ENCODE results near the gene HM13. TPM values are rescaled to one million over a fixed set of nuclear protein-coding genes. Genes with fewer than 3 reads are reported as not detected.

Gene HM13
- total and polyA plus RNA-seq, 9 of the 15 experiments (the other 6 are each of a cell fraction or from before 2014, with no cell fraction given) = 7.7 to 136 (median 74.5) TPM

DNA sequence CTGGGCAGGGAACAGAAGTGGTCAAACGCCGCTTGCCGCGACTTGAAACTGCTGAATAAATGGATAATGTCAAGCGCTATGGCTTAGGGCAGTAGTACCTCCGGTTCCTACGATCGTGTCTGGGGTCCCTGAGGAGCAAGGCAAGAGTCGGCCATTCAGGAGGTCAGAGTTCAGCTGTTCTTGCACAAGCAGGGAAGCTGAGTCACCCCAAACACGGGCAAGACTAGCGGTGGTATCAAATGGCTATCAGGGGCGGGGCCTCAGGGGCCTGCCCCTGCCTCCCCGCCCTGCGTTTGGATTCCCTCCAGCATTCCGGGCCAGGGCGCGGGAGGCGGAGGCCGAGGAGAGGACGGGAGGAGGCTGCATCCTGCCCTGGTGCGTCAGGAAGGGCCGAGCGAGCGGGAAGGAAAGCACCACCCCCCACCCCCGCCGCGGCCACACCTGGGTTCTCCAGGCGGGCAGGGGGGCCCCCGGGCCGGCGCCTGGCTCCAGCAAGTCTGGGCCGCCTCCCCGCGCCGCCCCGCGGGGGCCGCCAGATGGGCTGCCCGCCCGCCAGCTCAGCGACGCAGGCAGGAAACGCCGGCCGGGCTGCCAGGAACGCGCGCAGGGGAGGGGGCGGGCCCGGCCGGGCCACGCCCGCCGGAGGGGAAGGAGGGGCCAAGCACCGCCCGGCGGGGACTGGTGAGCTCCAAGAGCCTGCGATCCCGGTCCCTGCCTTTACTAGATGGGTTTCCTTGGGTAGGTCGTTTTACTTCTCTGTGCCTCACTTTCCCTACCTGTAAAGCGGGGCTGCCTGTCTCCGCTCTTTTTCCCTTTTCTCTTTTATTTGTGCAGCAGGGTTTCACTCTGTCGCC lies 58.7 kb downstream of the HM13 start (continued):
- TF ChIP-seq, protein P1, sequence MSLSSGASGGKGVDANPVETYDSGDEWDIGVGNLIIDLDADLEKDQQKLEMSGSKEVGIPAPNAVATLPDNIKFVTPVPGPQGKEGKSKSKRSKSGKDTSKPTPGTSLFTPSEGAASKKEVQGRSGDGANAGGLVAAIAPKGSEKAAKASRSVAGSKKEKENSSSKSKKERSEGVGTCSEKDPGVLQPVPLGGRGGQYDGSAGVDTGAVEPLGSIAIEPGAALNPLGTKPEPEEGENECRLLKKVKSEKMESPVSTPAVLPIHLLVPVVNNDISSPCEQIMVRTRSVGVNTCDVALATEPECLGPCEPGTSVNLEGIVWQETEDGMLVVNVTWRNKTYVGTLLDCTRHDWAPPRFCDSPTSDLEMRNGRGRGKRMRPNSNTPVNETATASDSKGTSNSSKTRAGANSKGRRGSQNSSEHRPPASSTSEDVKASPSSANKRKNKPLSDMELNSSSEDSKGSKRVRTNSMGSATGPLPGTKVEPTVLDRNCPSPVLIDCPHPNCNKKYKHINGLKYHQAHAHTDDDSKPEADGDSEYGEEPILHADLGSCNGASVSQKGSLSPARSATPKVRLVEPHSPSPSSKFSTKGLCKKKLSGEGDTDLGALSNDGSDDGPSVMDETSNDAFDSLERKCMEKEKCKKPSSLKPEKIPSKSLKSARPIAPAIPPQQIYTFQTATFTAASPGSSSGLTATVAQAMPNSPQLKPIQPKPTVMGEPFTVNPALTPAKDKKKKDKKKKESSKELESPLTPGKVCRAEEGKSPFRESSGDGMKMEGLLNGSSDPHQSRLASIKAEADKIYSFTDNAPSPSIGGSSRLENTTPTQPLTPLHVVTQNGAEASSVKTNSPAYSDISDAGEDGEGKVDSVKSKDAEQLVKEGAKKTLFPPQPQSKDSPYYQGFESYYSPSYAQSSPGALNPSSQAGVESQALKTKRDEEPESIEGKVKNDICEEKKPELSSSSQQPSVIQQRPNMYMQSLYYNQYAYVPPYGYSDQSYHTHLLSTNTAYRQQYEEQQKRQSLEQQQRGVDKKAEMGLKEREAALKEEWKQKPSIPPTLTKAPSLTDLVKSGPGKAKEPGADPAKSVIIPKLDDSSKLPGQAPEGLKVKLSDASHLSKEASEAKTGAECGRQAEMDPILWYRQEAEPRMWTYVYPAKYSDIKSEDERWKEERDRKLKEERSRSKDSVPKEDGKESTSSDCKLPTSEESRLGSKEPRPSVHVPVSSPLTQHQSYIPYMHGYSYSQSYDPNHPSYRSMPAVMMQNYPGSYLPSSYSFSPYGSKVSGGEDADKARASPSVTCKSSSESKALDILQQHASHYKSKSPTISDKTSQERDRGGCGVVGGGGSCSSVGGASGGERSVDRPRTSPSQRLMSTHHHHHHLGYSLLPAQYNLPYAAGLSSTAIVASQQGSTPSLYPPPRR (CRISPR knock-in tag; IDR thresholded peaks at IDR 0.05; ENCODE audit: borderline replicate concordance) = no peak
- TF ChIP-seq, protein P2, sequence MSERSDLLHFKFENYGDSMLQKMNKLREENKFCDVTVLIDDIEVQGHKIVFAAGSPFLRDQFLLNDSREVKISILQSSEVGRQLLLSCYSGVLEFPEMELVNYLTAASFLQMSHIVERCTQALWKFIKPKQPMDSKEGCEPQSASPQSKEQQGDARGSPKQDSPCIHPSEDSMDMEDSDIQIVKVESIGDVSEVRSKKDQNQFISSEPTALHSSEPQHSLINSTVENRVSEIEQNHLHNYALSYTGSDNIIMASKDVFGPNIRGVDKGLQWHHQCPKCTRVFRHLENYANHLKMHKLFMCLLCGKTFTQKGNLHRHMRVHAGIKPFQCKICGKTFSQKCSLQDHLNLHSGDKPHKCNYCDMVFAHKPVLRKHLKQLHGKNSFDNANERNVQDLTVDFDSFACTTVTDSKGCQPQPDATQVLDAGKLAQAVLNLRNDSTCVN (CRISPR knock-in tag; IDR thresholded peaks at IDR 0.05) = peak; percentile 27; the same call in 1 of the 2 replicates
- TF ChIP-seq RAD21 (CRISPR knock-in tag; conservative IDR thresholded peaks at IDR 0.05 in 1 of 2, IDR thresholded peaks at IDR 0.05 in 1 of 2) (peak; percentile 1 to 37; a peak in 1 of 4 replicates), CBX3 (IDR thresholded peaks at IDR 0.05; ENCODE audit: borderline replicate concordance in 1 of 2, low read length in 2 of 2) (no peak), ZNF24 (IDR thresholded peaks at IDR 0.05) (no peak), ZBTB1 (CRISPR knock-in tag; IDR thresholded peaks at IDR 0.05; ENCODE audit: borderline replicate concordance, low read depth) (no peak), FOXM1 (IDR thresholded peaks at IDR 0.05; ENCODE audit: low read depth) (no peak), FOXM1 (CRISPR knock-in tag; IDR thresholded peaks at IDR 0.05; ENCODE audit: low read depth) (no peak), HEY1 (CRISPR knock-in tag; IDR thresholded peaks at IDR 0.05; ENCODE audit: borderline replicate concordance) (no peak; the same call in 1 of the 2 replicates), HDGF (IDR thresholded peaks at IDR 0.05) (no peak), KAT2B (IDR thresholded peaks at IDR 0.05; ENCODE audit: low read depth, low read length) (no peak)
- TF ChIP-seq, protein P3, sequence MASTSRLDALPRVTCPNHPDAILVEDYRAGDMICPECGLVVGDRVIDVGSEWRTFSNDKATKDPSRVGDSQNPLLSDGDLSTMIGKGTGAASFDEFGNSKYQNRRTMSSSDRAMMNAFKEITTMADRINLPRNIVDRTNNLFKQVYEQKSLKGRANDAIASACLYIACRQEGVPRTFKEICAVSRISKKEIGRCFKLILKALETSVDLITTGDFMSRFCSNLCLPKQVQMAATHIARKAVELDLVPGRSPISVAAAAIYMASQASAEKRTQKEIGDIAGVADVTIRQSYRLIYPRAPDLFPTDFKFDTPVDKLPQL (IDR thresholded peaks at IDR 0.05; ENCODE audit: extremely low read depth, insufficient read length) = no peak
- TF ChIP-seq, protein P4, sequence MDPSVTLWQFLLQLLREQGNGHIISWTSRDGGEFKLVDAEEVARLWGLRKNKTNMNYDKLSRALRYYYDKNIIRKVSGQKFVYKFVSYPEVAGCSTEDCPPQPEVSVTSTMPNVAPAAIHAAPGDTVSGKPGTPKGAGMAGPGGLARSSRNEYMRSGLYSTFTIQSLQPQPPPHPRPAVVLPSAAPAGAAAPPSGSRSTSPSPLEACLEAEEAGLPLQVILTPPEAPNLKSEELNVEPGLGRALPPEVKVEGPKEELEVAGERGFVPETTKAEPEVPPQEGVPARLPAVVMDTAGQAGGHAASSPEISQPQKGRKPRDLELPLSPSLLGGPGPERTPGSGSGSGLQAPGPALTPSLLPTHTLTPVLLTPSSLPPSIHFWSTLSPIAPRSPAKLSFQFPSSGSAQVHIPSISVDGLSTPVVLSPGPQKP (CRISPR knock-in tag; IDR thresholded peaks at IDR 0.05) = no peak
- TF ChIP-seq, protein P5, sequence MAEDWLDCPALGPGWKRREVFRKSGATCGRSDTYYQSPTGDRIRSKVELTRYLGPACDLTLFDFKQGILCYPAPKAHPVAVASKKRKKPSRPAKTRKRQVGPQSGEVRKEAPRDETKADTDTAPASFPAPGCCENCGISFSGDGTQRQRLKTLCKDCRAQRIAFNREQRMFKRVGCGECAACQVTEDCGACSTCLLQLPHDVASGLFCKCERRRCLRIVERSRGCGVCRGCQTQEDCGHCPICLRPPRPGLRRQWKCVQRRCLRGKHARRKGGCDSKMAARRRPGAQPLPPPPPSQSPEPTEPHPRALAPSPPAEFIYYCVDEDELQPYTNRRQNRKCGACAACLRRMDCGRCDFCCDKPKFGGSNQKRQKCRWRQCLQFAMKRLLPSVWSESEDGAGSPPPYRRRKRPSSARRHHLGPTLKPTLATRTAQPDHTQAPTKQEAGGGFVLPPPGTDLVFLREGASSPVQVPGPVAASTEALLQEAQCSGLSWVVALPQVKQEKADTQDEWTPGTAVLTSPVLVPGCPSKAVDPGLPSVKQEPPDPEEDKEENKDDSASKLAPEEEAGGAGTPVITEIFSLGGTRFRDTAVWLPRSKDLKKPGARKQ (CRISPR knock-in tag; IDR thresholded peaks at IDR 0.05) = no peak
- TF ChIP-seq, protein P6, sequence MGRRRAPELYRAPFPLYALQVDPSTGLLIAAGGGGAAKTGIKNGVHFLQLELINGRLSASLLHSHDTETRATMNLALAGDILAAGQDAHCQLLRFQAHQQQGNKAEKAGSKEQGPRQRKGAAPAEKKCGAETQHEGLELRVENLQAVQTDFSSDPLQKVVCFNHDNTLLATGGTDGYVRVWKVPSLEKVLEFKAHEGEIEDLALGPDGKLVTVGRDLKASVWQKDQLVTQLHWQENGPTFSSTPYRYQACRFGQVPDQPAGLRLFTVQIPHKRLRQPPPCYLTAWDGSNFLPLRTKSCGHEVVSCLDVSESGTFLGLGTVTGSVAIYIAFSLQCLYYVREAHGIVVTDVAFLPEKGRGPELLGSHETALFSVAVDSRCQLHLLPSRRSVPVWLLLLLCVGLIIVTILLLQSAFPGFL (CRISPR knock-in tag; IDR thresholded peaks at IDR 0.05) = no peak
